ENCODE results near the gene MTA1. TPM values are rescaled to one million over a fixed set of nuclear protein-coding genes. Genes with fewer than 3 reads are reported as not detected.

The MTA1 gene
- total and polyA plus RNA-seq, 2 of the 8 experiments (the other 6 are each of a cell fraction or from before 2014, with no cell fraction given): 73.9 to 221 TPM

GRCh38 chr14:105416671-105417070, 3.0 kb upstream of the MTA1 start:
- H2BK120ac ChIP-seq (replicated peaks; ENCODE audit: low read depth, low read length): no peak overlapping the region
- no peak overlapping the region for H2AFZ ChIP-seq (ENCODE audit: low read length)
- DNase-seq (ENCODE audit: low read depth in 1 of 2, low spot score in 2 of 2) (no peak), FAIRE-seq (no peak)
- H2BK20ac ChIP-seq (ENCODE audit: low read length): no peak overlapping the region
- H4K20me1 ChIP-seq (replicated peaks in 1 of 2; ENCODE audit: control insufficient read depth in 1 of 2, insufficient read depth in 2 of 2, low read length in 2 of 2): peaks cover 2 to 13% of the 10 kb centered on the region in 2 experiments
- no peak overlapping the region for H2AK5ac ChIP-seq (ENCODE audit: low read depth, low read length)
- H3K4me3 ChIP-seq (ENCODE audit: extremely low read depth in 1 of 4, insufficient read depth in 2 of 4, low read depth in 3 of 4, low read length in 4 of 4): no peak overlapping the region
- no peak overlapping the region for H4K5ac ChIP-seq (ENCODE audit: insufficient read length, low read depth, low read length)
- H3K27me3 ChIP-seq (replicated peaks in 1 of 4; ENCODE audit: control insufficient read depth in 3 of 4, extremely low read depth in 1 of 4, insufficient read depth in 3 of 4, low read length in 3 of 4): peaks cover 1 to 31% (median 26%) of the 10 kb centered on the region in 4 experiments
- peaks cover 8 to 21% of the 10 kb centered on the region in 2 experiments; a peak in 3 of 4 replicates for H3K79me2 ChIP-seq (ENCODE audit: control insufficient read depth in 1 of 2, insufficient read depth in 2 of 2, low read length in 2 of 2)
- H4K91ac ChIP-seq (replicated peaks; ENCODE audit: insufficient read length, low read length): no peak overlapping the region
- no peak overlapping the region for H3K9ac ChIP-seq (replicated peaks in 1 of 4; ENCODE audit: extremely low read depth in 1 of 4, low read depth in 3 of 4, low read length in 3 of 4)
- ChIA-PET POLR2A (ENCODE audit: partially characterized antibody) (interaction anchor here (1.6 kb wide), 2 partner anchors 16 to 57 kb away, joined by 3 to 4 read pairs; no protein-coding TSS in a partner anchor), CTCF (ENCODE audit: partially characterized antibody) (interaction anchor here (1.2 to 2.0 kb wide), 4 partner anchors 17 to 74 kb away, joined by 4 to 6 read pairs (median 4); no protein-coding TSS in a partner anchor)
- WGBS, 2 experiments (ENCODE audit: extremely low coverage in 1 of 2, insufficient coverage in 1 of 2, insufficient read length in 1 of 2, insufficient replicate concordance in 2 of 2, low coverage in 1 of 2, low lambda C conversion rate in 2 of 2, missing lambda C conversion rate in 1 of 2): 91% methylated on average over 11 of the region's 11 CpGs; no CpG with 5 or more reads in 1 of the 2 experiments
- peaks cover 12% of the 10 kb centered on the region for H3K23me2 ChIP-seq (ENCODE audit: low read depth, low read length)
- no peak overlapping the region for H3K23ac ChIP-seq (ENCODE audit: insufficient read length)
- H3K18ac ChIP-seq (ENCODE audit: extremely low read depth, low read length): no peak overlapping the region
- H3K56ac ChIP-seq (replicated peaks; ENCODE audit: insufficient read length, low read depth, low read length): no peak overlapping the region
- TF ChIP-seq USF2 (IDR thresholded peaks at IDR 0.05; ENCODE audit: low read length): no peak
- TF ChIP-seq TBP (IDR thresholded peaks at IDR 0.05; ENCODE audit: low read depth, low read length): no peak
- no peak for TF ChIP-seq BACH1 (IDR thresholded peaks at IDR 0.05; ENCODE audit: low read length)
- no peak for TF ChIP-seq POU5F1 (IDR thresholded peaks at IDR 0.05; ENCODE audit: low read depth, low read length)
- TF ChIP-seq MAX (IDR thresholded peaks at IDR 0.05): no peak
- no peak for TF ChIP-seq CBX8 (IDR thresholded peaks at IDR 0.05; ENCODE audit: borderline replicate concordance, low read depth, low read length)
- TF ChIP-seq JUN (IDR thresholded peaks at IDR 0.05; ENCODE audit: low read depth, low read length): no peak
- no peak for TF ChIP-seq BCL11A (IDR thresholded peaks at IDR 0.05; ENCODE audit: low read depth in 2 of 2, low read length in 2 of 2)
- TF ChIP-seq SRF (IDR thresholded peaks at IDR 0.05; ENCODE audit: low read depth, low read length): no peak
- no peak for TF ChIP-seq FOSL1 (IDR thresholded peaks at IDR 0.05; ENCODE audit: insufficient read depth, low read depth, low read length)
- TF ChIP-seq CREB1 (IDR thresholded peaks at IDR 0.05): no peak
- H2BK12ac ChIP-seq (ENCODE audit: low read depth, low read length): no peak overlapping the region
- peaks cover 11% of the 10 kb centered on the region for H3K79me1 ChIP-seq (ENCODE audit: low read depth, low read length)
- no peak overlapping the region for H3K4me2 ChIP-seq (ENCODE audit: insufficient read depth in 1 of 2, low read depth in 2 of 2, low read length in 2 of 2)
- H2BK5ac ChIP-seq (ENCODE audit: low read depth, low read length): no peak overlapping the region
- H3K4ac ChIP-seq (replicated peaks; ENCODE audit: insufficient read length, low read depth, low read length): no peak overlapping the region
- no peak overlapping the region for H2BK15ac ChIP-seq (ENCODE audit: low read length)
- H4K8ac ChIP-seq (ENCODE audit: extremely low read depth, insufficient read depth, low read length): no peak overlapping the region
- H3K14ac ChIP-seq (ENCODE audit: insufficient read length): no peak overlapping the region
- H3K36me3 ChIP-seq (ENCODE audit: control insufficient read depth in 2 of 4, insufficient read depth in 4 of 4, low read length in 3 of 4): no peaks in the 10 kb centered on the region; a peak in 1 of 8 replicates
- peaks cover 0 to 23% (median 19%) of the 10 kb centered on the region in 4 experiments; a peak in 5 of 7 replicates for H3K4me1 ChIP-seq (replicated peaks in 1 of 4; ENCODE audit: control insufficient read depth in 3 of 4, insufficient read depth in 4 of 4, low read length in 3 of 4)
- no peaks in the 10 kb centered on the region for H3K9me3 ChIP-seq (ENCODE audit: insufficient read depth in 2 of 2, low read depth in 1 of 2, low read length in 1 of 2)
- H3K27ac ChIP-seq (ENCODE audit: low read depth, low read length): no peak overlapping the region

Measured in H1 (cell line).